SU-DHL-6 (cell line): ENCODE measurements around the gene CAPZA1.

Experiments used
- H2AFZ ChIP-seq: fragments of 200-600 bp; sonication (generic); 2 replicates; pipeline ENCODE4 v1.6.1; 2014; ENCODE audit warnings: low read depth, mild to moderate bottlenecking, moderate library complexity, mixed read lengths, antibody characterized with exemption, low read length; ENCODE audit not compliant: severe bottlenecking
- H3F3A ChIP-seq: fragments of 200-600 bp; shearing (Covaris generic); 2 replicates; pipeline ENCODE4 v1.6.0; 2016; ENCODE audit warnings: antibody characterized with exemption, mild to moderate bottlenecking; ENCODE audit not compliant: insufficient read depth
- H3K27ac ChIP-seq: fragments of 200-600 bp; sonication (generic); 2 replicates; pipeline ENCODE4 v1.5.1; 2016; ENCODE audit warnings: low read depth, mild to moderate bottlenecking, low read length, moderate library complexity, mixed read lengths
- H3K27me3 ChIP-seq: fragments of 200-600 bp; sonication (generic), shearing (Covaris generic); 2 replicates; pipeline ENCODE4 v1.6.0; 2014; ENCODE audit warnings: mild to moderate bottlenecking, low read length
- H3K36me3 ChIP-seq: fragments of 200-600 bp; sonication (generic); 2 replicates; pipeline ENCODE4 v1.6.1; 2014; ENCODE audit warnings: mild to moderate bottlenecking, low read length, mixed read lengths
- H3K4me2 ChIP-seq: fragments of 300-600, 200-600 bp; shearing (Covaris generic), sonication (generic); 2 replicates; pipeline ENCODE4 v1.6.0; 2014; ENCODE audit warnings: low read length, low read depth, mild to moderate bottlenecking; ENCODE audit not compliant: poor library complexity, severe bottlenecking
- H3K4me3 ChIP-seq: fragments of 200-600 bp; sonication (generic); 2 replicates; pipeline ENCODE4 v1.5.1; 2014; ENCODE audit warnings: antibody characterized with exemption, low read length, mild to moderate bottlenecking, mixed read lengths; ENCODE audit not compliant: insufficient read depth, poor library complexity, severe bottlenecking
- H3K79me2 ChIP-seq: fragments of 200-600 bp; sonication (generic); 2 replicates; pipeline ENCODE4 v1.6.1; 2014; ENCODE audit warnings: mild to moderate bottlenecking, low read length, moderate library complexity; ENCODE audit not compliant: insufficient read depth
- H3K9ac ChIP-seq: fragments of 200-600 bp; sonication (generic); 2 replicates; pipeline ENCODE4 v1.7.0; 2014; ENCODE audit warnings: mild to moderate bottlenecking, low read length
- H3K9me2 ChIP-seq: fragments of 200-600 bp; sonication (generic); replicated peaks from 2 replicates; pipeline ENCODE4 v1.6.1; 2014; ENCODE audit warnings: low read length; ENCODE audit not compliant: insufficient read depth
- H3K9me3 ChIP-seq: fragments of 200-600 bp; sonication (generic); 2 replicates; pipeline ENCODE4 v1.6.1; 2014; ENCODE audit warnings: low read length, mixed read lengths; ENCODE audit not compliant: insufficient read depth
- H4K20me1 ChIP-seq: fragments of 200-600 bp; sonication (generic); 2 replicates; pipeline ENCODE4 v1.6.1; 2014; ENCODE audit warnings: low read depth, mild to moderate bottlenecking, antibody characterized with exemption, low read length, moderate library complexity, mixed read lengths
- CTCF ChIP-seq: fragments of 200-600 bp; sonication (generic); IDR thresholded peaks from one replicate; pipeline ENCODE4 v1.5.1; 2017; ENCODE audit warnings: antibody characterized with exemption, mild to moderate bottlenecking, low read length, moderate library complexity; ENCODE audit not compliant: insufficient read depth, poor library complexity, severe bottlenecking
- EZH2phosphoT487 ChIP-seq: fragments of 200-600 bp; sonication (generic), shearing (Covaris generic); conservative IDR thresholded peaks from 2 replicates; pipeline ENCODE4 v1.6.1; 2018; ENCODE audit warnings: mild to moderate bottlenecking, antibody characterized with exemption, low read length, moderate library complexity, mixed read lengths

CAPZA1 gene

DNA sequence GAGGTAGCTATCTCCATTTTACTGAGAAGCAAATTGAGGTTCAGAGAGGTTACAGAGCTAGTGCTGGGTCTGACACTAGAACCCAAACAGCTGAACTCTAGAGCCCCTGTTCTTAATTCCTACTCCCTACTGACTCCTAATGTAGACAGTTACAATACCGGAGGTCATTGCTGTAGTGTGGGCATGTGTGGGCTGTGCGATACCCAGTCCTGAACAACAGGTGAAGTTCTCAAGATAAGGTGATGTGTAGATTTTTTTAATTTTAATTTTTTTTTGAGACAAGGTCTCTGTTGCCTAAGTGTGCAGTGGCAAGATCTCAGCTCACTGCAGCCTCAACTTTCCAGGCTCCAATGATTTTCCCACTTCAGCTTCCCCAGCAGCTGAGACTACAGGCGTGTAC is 88.9 kb downstream of the CAPZA1 start:
- Histone ChIP-seq H3K9ac (no peak overlapping the region), H3K79me2 (no peaks in the 10 kb centered on the region), H3K9me3 (no peaks in the 10 kb centered on the region), H3K27ac (no peak overlapping the region), H3K27me3 (no peaks in the 10 kb centered on the region), H4K20me1 (no peaks in the 10 kb centered on the region), H2AFZ (no peak overlapping the region), H3K36me3 (no peaks in the 10 kb centered on the region), H3K4me3 (no peak overlapping the region), H3K4me2 (no peak overlapping the region), H3K9me2 (no peaks in the 10 kb centered on the region), H3F3A (peaks cover 6% of the 10 kb centered on the region; the same call in 1 of the 2 replicates)
- TF ChIP-seq CTCF (no peak), EZH2phosphoT487 (no peak)

DNA sequence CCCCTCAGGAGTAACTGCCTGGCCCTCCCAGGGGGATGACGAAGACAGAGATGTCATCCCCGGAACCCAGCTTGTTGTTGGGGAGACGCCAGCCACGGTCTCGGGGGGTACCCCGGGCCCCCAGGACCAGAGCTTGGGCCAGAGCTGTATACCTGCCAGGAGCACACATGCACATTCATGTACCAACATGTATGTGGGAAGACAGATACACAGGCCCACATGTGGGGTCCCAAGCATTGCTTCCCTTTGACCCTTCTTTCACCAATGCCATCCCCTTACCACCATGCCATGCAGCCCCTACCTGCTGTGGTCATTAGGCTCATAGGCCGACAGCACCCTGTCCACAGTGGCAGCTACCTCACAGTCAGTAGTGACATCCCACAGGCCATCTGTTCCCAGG is 90.5 kb downstream of the CAPZA1 start:
- H4K20me1 ChIP-seq: no peaks in the 10 kb centered on the region

GRCh38 chr1:112710586-112710985 is 91.0 kb downstream of the CAPZA1 start:
- no peaks in the 10 kb centered on the region for H3K9me2 ChIP-seq
- H3K79me2 ChIP-seq: no peaks in the 10 kb centered on the region
- no peak overlapping the region for H3K4me3 ChIP-seq
- H3F3A ChIP-seq: peaks cover 11% of the 10 kb centered on the region; the same call in 1 of the 2 replicates
- no peak overlapping the region for H3K4me2 ChIP-seq
- H3K36me3 ChIP-seq: no peaks in the 10 kb centered on the region
- H3K9ac ChIP-seq: no peak overlapping the region
- H3K27me3 ChIP-seq: no peaks in the 10 kb centered on the region
- H3K27ac ChIP-seq: no peak overlapping the region
- TF ChIP-seq CTCF: no peak
- TF ChIP-seq EZH2phosphoT487: no peak
- H3K9me3 ChIP-seq: no peaks in the 10 kb centered on the region
- H4K20me1 ChIP-seq: no peaks in the 10 kb centered on the region
- H2AFZ ChIP-seq: no peak overlapping the region

More for the DNA sequence above, 90.5 kb downstream of the CAPZA1 start:
- Histone ChIP-seq H3K36me3 (no peaks in the 10 kb centered on the region), H3K9me2 (no peaks in the 10 kb centered on the region), H3K9me3 (no peaks in the 10 kb centered on the region), H3K27ac (no peak overlapping the region), H3K4me2 (no peak overlapping the region), H3K9ac (no peak overlapping the region), H2AFZ (no peak overlapping the region), H3K27me3 (no peaks in the 10 kb centered on the region), H3K4me3 (no peak overlapping the region), H3F3A (peaks cover 11% of the 10 kb centered on the region; the same call in 1 of the 2 replicates), H3K79me2 (no peaks in the 10 kb centered on the region)
- no peak for TF ChIP-seq EZH2phosphoT487
- no peak for TF ChIP-seq CTCF
